Tibial nerve (tissue), 4 donors: ENCODE measurements around the gene PAPOLA.

ENCODE experiments used
- EP300 ChIP-seq, 2 donors: sonication (generic); formaldehyde crosslinking; IDR thresholded peaks; one replicate each; pipeline ENCODE4 v1.6.1; 2017; ENCODE audit warnings: antibody characterized with exemption in 2 of 2, mild to moderate bottlenecking in 1 of 2
- POLR2A ChIP-seq, 2 donors: fragments of 450-650 bp; IDR thresholded peaks; one replicate each; pipeline ENCODE4 v1.6.1; 2017; ENCODE audit warnings: antibody characterized with exemption in 2 of 2, mild to moderate bottlenecking in 2 of 2, moderate library complexity in 2 of 2
- TF ChIP-seq, protein P1 (sequence below), 5 experiments: fragments of 200-600 bp in 3 of 5; fragments of 450-650 bp in 2 of 5; sonication (generic) in 3 of 5; IDR thresholded peaks; one replicate each; pipeline ENCODE4 v1.5.1; 2016 to 2019; ENCODE audit warnings: antibody characterized with exemption in 5 of 5, mild to moderate bottlenecking in 3 of 5, moderate library complexity in 2 of 5

DNA sequence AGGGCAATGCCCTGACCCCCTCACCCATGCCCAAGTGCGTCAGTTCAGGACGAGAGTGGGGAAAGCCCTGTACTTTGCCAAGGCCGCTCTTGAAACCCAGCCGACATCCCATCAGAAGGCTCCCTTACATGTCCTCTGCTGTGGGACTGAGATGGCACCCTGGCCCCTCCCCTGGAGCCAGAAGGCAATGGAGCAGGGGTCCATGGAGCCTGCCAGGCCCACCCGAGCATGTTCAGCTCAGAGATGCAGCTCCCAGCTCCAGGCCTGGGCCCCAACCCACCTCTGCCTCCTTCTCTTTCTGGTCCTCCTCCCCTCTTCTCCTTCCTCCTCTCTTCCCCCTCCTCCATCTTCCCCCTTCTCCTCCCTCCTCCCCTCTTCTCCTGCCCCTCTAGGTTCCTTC is 95.5 kb downstream of the PAPOLA start:
- TF ChIP-seq, protein P1, sequence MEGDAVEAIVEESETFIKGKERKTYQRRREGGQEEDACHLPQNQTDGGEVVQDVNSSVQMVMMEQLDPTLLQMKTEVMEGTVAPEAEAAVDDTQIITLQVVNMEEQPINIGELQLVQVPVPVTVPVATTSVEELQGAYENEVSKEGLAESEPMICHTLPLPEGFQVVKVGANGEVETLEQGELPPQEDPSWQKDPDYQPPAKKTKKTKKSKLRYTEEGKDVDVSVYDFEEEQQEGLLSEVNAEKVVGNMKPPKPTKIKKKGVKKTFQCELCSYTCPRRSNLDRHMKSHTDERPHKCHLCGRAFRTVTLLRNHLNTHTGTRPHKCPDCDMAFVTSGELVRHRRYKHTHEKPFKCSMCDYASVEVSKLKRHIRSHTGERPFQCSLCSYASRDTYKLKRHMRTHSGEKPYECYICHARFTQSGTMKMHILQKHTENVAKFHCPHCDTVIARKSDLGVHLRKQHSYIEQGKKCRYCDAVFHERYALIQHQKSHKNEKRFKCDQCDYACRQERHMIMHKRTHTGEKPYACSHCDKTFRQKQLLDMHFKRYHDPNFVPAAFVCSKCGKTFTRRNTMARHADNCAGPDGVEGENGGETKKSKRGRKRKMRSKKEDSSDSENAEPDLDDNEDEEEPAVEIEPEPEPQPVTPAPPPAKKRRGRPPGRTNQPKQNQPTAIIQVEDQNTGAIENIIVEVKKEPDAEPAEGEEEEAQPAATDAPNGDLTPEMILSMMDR (IDR thresholded peaks at IDR 0.05), result no peak
- TF ChIP-seq POLR2A (IDR thresholded peaks at IDR 0.05) (no peak), EP300 (IDR thresholded peaks at IDR 0.05) (no peak)
